ENCODE measurements around the gene BABAM2. TPM values are rescaled to one million over a fixed set of nuclear protein-coding genes. Genes with fewer than 3 reads are reported as not detected.

BABAM2 gene
- total and polyA plus RNA-seq, 4 donors, result 9.9 to 17.0 (median 13.9) TPM

GRCh38 chr2:28165087-28165635 lies 274.6 kb downstream of the BABAM2 start:
- Histone ChIP-seq H3K4me1 (ENCODE audit: control insufficient read depth in 4 of 4, insufficient read depth in 4 of 4, low read length in 3 of 4) (peaks cover 0 to 3% (median 0%) of the 10 kb centered on the region in 4 donors), H3K36me3 (ENCODE audit: control insufficient read depth in 4 of 4, insufficient read depth in 3 of 4, low read depth in 1 of 4, low read length in 3 of 4) (no peaks in the 10 kb centered on the region), H3K9me3 (ENCODE audit: control insufficient read depth in 4 of 4, low read length in 3 of 4) (no peaks in the 10 kb centered on the region), H3K9ac (ENCODE audit: low read depth in 1 of 2, low read length in 2 of 2) (no peak overlapping the region), H3K27me3 (ENCODE audit: control insufficient read depth in 4 of 4, insufficient read depth in 4 of 4, low read length in 3 of 4) (no peaks in the 10 kb centered on the region), H3K4me3 (ENCODE audit: low read depth in 1 of 3, low read length in 3 of 3) (no peak overlapping the region), H3K27ac (ENCODE audit: low read depth in 1 of 2, low read length in 2 of 2) (no peak overlapping the region)
- 91% methylated on average over 5 of the region's 5 CpGs for WGBS
- no peak for DNase-seq (ENCODE audit: low spot score)
- TF ChIP-seq JUND (IDR thresholded peaks at IDR 0.05), result no peak
- TF ChIP-seq FOXA1 (IDR thresholded peaks at IDR 0.05), result no peak
- TF ChIP-seq ATF3 (IDR thresholded peaks at IDR 0.05), result no peak
- TF ChIP-seq NR2F2 (IDR thresholded peaks at IDR 0.05), result no peak
- no peak for TF ChIP-seq MAX (IDR thresholded peaks at IDR 0.05)
- TF ChIP-seq TAF1 (conservative IDR thresholded peaks at IDR 0.05), result no peak
- no peak for TF ChIP-seq YY1 (IDR thresholded peaks at IDR 0.05)
- TF ChIP-seq SP1 (IDR thresholded peaks at IDR 0.05), result no peak
- no peak for TF ChIP-seq CTCF (IDR thresholded peaks at IDR 0.05; ENCODE audit: low read depth, low read length, missing input control)
- no peak for TF ChIP-seq RXRA (IDR thresholded peaks at IDR 0.05)
- TF ChIP-seq ZBTB33 (IDR thresholded peaks at IDR 0.05), result no peak
- no peak for TF ChIP-seq REST (IDR thresholded peaks at IDR 0.05)
- no peak for TF ChIP-seq GABPA (IDR thresholded peaks at IDR 0.05 in 1 of 2, conservative IDR thresholded peaks at IDR 0.05 in 1 of 2)
- TF ChIP-seq FOXA2 (IDR thresholded peaks at IDR 0.05), result no peak
- no peak for TF ChIP-seq RAD21 (IDR thresholded peaks at IDR 0.05)
- TF ChIP-seq HNF4G (IDR thresholded peaks at IDR 0.05), result no peak
- no peak for TF ChIP-seq HNF4A (conservative IDR thresholded peaks at IDR 0.05)
- no peak for TF ChIP-seq EGR1 (IDR thresholded peaks at IDR 0.05; ENCODE audit: low read depth in 2 of 2)

Measured in liver (tissue), 9 donors.